GM18861 (cell line): ENCODE results near the gene PAFAH1B1.

Experiments
- ATAC-seq: cut with Tn5 transposase; IDR thresholded peaks from one replicate; pipeline ENCODE4 v1.9.1; 2021; ENCODE audit not compliant: unreplicated experiment

PAFAH1B1 gene

DNA sequence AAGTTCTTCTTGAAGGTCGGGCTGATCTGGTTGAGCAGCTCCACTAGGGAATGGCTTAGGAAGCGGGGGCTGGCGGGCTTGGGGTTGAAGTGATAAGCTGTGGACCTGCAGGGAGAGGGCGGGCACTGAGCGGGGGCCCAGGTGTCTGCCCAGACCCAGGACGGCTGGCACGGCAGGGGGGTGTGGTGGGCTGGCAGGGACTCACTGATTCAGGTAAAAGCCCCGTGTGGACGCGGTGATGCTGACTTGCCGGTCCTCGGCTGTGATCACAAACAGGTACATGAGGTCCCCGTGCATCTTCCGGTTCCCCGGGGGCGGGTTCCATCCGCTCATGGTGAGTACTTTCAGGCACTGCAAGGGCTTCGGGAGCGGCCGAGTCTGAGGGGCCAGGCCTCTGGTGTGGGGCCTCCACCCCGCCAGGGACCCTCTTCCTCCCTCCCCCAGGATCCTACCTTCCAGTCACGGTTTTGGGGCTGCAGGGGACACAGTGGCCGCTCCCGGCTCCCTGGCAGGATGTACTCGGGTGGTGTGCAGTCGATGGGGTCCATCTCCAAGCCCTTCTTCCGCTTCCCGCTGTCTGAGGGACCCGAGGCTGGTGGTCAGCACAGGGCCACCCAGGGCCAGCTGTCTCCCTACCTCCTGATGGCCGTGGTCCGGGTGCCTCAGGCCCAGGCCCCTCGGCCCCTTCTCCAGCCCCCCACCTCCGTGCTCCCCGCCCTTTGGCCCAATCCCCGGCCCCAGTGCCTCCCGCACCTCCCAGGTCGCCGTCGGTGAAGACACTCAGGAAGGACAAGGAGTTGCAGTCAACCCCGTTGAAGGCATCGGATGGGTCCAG lies 107.9 kb downstream of the PAFAH1B1 start:
- ATAC-seq = no peak

DNA sequence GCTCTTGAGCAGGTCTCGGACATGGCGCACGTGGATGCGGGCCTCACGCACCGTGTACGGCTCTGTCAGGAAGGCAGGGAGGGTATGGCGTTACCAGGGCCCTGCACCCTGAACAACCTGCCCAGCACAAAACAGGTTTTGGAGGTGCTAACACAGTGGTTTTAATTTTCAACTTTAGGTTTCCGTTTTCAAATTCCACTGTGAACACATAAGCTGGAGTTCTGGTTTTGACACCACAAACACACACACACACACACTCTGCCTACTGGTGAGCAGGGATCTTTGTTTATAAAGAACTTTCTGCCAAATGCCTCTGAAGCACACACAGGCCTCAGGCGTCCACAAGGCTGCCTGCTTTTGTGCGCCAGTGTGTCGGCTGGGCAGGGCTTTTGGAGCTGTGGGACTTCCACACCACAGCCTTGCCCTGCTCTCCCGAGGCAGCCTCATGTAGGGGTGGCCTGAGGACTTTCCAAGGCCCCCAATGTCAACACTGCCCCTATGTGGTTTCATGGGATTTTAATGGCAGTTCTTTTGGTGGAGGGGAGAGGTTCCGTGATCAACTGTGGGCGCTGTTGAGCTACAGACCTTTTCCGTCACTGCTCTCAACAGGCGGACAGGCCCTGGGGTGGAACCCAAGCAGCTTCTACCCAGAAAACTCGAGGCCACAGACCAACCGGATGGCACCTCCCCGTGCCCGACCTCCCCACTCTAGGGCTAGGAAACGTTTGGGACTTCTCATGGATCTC lies 108.7 kb downstream of the PAFAH1B1 start:
- ATAC-seq = no peak

DNA sequence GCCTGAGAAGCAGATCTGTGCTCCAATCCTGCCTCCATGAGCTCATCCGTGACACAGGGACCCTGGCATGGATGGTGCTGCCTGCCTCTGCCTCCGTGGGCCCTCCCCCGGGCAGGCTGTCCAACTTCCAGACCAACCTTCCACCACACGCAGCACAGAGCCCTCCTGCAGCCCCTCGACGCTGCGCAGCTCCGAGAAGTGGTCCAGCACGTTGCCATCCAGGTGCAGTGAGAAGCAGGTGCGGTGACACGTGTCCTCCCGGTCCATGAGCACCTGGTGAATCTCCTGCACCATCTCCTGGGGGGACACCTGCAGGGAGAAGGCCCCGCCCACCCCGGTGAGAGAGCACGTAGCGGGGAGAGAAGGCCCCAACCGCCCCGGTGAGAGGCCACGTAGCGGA lies 109.7 kb downstream of the PAFAH1B1 start:
- ATAC-seq = no peak

DNA sequence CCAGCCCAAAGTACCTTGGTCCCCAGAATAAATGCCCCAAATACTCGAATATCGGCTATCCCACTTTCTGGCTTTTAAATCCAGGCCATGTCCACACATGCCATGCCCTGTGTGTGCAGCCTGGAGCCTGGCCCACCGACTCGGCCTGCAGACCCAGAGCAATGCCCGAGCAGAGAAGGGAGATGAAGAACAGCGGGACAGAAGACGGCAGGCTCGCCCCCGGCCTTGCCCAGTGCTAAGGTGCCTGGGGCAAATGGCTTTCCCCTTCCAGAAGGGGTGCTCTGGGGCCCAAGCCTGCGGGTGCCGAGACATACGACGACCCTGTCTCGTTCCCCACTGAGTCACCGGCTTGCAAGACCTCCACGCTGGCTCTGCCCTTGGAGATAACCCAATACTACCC lies 110.2 kb downstream of the PAFAH1B1 start:
- ATAC-seq = no peak

DNA sequence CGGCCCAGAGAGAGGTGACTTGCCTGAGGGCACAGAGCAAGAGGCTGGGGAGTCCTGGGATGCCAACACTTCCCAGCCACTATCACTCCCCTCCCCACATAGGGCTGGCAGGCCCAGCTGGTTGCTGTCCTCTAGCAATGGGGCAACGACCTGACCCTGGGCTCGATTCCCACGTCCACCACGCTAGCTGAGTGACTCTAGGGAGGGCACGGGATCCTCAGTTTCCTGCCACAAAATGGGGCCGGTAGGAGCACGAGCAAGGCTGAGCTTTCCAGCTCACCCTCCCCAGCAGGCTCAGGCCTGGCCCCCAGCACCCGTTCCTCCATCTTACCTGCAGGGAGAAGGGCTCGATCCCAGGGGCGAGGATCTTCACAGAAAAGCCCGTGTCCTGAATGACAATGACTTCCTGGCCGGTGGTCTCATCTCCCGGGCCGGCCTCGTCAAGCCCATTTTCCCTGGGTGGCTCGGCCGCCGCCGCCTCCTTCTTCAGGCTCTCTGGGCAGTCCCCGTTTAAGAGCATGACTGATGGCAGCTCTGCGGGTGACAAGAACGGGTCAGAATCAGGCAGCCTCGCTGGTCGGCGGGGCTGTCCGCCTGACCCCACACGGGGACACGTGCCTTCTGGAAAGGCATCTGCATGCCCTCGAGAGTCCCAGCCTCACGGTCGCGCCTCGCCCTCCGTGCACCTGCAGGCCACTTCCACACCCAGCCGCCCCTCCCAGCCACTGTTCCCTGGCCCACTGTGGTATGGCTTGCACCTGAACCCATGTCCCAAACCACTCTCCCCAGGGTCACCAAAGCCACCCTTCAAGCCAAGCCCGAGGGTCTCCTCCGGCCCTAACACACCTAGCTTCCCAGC lies 110.8 kb downstream of the PAFAH1B1 start:
- no peak for ATAC-seq

DNA sequence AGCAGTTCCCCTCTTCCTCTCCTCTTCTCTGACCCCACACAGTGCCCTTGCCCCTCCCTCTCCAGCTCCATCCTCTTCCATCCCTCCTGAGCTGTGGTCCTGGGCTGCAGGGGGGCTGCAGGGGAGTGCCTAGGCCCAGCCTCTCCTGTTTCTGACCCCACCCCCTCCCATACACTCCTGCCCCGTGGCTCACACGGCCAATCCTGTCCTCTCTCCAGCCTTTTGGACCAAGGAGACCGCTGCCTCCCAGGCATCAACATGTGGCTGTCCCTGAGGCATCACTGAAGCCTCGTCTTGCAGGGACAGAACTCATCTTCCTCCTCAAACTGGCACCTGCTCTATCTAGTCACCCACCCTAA lies 111.4 kb downstream of the PAFAH1B1 start:
- no peak for ATAC-seq

DNA sequence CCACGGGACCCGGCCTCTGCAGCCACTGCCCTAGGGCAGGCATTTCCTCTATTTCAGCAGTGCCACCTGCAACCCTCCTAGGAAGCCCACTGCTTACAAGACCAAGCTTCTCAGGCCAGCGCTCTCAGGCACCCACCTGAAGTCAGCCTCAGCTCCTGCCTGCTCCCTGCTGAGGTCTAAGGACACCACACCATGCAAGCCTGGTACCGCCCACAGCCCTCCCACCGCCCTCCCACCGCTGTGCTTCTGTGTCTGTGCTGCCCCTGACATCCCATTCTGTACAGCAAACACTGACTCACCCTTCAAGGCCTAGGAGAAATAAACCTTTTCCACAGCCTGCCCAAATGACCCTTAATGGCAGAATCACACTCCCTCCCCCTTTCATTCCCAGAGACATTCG lies 111.8 kb downstream of the PAFAH1B1 start:
- ATAC-seq = no peak

DNA sequence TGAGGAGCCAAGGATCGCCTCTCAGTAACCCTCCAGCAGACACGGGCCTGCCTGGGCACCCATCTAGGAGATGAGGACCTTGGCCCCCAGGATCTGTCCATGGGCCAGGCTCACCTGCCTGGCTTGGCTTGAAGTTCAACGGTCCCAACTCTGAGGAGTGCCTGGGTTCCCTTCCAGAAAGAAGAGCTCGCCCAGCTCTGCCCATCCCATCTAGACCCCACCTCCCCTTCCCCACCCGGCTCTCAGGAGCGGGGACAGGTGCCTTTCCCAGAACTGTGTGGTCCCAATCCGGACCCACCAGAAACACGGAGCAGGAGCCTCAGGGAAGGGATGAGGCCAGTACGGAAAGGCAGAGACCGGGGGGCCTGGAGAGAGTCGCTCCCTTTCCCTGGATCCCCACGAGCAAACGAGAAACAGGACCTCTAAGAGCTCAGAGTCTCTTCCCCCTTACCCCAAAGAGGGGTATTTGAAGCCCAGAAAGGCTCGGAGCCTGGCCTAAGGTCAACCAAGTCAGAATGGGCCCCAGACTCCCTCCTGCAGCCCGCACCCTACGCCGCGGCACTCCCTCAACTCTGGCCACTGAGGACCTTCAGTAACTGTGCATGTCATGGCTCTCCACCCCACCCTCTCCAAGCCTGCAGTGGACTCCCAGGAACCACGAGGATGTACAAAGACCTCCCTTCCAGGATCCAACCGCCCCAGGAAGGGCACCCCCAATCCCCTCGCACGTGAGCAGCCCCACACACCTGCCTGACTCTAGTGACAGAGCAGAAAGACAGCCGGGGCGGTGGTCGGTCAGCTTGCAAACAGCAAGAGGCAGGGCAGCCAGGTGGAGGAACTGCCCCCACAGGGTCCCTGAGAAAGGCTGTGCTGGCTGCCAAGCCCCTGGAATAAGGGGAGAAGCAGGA lies 112.7 kb downstream of the PAFAH1B1 start:
- no peak for ATAC-seq

DNA sequence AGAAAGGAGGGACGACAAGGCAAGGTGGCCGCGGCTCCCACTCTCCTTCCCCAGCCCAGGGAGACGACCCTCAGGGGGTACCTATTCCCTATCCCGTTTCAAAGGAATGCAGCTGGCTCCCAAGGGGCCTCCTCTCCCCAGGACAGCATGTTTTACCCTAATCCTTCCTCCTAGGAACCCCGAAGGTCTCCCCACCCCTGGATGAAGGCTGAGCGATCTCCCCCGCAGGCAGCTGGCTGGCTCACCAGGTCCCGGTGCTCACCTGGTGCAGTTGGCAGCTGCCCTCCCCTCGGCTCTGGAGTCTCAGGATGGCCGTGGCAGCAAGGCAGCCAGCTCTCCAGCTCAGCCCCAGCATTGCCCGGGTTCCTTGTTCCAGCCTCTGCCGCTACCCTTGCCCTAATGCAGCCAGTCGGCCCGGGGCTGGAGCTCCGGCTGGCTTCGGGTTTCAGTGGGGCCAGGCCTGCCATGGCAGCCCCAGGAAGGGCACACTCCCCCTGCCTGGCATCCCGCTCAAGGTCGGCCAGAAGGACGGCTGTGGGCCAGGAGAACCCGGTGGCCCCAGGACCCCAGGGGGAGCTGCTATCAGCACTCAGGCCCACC lies 113.6 kb downstream of the PAFAH1B1 start:
- ATAC-seq = no peak

DNA sequence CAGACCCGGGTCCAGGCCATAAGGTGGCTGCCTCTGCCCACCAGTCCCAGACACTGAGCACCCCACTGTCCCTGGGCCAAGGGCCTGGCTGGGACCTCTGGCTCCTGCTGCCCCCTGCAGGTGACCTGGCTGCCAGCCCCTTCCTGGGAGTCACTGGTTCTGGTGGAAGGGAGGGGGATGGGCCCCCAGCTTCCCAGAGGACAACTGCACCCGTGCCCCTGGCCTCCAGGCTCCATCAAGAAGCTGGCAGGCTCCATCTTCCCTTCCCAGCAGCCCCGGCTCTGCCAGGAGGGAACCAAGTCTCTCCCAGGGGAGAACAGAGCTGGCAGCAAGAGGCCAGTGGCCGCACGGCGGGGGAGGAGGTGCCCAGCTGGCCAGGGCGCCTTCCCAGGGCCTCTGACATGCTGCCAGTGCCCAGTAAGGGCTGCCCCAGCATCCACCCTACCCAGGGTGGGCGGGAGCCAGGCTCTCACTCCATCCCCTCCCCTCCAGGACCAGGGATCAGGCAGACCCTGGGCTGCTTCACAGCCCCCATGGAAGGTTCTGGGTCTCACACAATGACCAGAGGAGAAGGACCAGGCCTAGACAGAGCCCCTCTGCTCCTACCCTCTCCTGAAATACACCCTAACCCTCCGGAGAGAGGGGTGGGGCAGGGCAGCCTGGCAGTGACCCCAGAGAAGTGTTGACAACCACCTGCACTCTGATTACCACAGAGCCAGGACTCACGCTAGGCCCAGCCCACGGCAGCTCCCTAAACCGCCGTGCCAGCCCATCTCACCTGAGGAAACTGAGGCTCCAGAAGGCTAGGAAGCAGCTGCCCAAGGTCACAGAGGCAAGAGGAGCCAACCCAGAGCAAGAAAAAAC lies 114.5 kb downstream of the PAFAH1B1 start:
- ATAC-seq = no peak

DNA sequence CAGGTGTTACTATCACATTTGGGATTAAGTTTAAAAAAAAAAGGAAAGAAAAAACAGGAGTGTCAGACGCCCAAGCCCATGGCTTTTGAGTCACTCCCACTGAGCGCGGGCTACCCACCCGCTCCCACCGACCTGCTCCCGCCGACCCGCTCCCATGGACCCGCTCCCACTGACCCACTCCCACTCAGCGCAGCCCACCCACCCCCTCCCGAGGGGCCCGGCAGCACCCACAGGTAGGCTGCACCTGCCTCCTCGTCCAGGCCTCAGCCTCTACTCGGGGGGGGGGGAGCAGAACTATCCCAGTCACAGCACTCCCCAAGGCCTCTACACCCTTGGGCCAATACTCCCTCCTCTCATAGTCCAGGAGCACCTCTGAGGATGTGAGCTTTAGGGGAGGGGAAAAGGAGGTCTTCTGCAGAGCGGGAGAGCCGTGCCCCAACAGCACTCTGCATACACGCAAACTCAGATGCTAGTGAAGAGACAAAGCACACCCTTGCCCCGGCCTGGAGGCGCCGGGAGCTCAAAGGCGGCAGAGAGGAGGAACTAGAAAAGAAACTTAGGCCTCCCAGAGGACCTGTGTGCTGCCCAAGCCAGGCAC lies 115.2 kb downstream of the PAFAH1B1 start:
- ATAC-seq = peak; percentile 34

DNA sequence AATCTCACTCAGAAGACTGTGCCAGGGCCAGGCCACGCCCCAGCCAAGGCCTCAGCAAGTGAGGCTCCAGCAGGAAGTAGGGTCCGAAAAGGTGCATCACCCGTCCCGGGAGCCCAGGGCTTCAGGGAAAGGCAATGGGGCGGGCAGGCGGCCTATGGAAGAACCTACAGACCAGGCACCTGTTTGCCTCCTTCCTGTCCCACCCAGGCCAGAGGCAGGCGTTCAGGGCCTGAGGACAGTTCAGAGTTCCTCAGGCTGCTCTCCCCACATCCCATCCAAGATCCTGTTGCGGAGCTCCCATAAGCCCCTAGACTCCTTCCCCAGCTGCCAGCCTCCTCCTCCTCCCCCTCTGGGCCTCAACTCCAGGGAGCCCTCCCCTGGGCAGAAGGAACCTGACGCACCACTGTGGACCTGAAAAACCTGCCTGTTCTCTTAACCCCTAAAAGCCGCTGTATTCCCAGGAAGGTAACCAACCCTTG lies 115.8 kb downstream of the PAFAH1B1 start:
- ATAC-seq = no peak

DNA sequence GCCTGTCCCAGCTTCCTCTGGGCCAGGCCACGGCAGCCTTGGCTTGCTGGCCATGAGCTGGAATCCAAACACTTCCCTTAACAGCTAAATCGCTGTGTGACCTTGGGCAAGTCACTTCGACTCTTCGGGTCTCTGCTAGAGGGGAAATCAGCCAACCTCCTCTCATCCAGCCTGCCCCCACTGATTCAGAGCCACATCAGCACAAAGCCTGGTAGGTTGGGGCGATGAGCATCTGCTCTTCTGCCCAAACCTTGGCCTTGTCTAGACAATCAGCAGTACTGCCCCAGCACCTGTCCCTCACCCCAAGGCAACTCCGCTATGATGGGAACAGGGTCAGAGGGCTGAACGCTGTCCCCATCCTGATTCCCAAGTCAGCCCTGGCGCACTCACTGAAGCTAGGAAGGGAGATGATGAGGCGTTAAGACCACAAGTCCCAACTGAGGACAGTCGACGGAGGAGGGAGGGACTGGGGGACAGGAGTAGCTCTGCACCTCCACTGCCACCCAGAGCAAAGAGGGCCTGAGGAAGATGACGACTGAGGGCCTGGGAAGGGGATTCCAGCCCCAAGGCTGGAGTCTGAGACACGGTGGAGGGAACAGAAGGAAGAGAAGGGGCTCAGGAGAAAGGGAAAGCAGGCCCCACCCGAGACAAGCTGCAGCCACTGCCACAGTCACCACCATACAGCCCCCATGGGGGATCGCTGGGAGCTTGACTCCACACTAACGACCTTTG lies 116.8 kb downstream of the PAFAH1B1 start:
- ATAC-seq = no peak

DNA sequence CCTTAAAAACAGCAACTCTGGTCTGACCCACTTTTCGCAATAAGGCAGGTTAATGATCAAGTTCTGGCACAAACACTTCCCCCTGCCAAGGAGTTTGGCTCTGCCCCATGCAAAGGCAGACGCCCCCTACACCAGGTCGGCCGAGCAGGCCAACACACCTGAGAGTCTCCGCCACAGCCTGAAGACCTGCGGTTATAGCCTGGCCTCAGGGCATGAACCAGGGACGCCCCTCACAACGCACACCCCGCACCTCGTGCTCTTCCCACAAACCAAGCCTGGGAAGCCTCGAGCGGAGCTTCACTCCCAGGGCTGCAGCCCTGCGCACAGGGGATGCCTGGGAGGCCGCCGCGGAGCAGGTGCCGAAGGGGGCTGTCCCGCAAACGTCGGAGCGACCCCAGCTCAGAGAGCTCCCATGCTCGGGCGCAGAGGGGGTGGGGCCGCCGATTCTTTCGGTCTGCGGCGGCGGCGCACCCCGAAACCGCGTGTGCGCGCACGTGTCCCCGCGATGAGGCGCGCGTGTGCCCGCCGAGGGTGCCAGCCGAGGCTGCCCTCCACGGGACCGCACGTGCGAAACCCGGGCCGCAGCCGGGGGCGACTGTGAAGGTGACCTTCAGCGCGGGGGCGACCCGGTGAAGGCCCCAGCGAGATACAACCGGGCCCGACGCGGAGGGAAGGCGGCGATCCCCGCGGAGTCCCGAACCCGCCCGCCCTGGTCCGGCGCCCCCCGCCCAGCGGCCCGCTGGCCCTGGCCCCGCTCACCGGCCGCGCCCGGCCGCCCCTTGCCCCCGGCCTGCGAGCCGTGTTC lies 117.6 kb downstream of the PAFAH1B1 start:
- ATAC-seq = peak; percentile 8

DNA sequence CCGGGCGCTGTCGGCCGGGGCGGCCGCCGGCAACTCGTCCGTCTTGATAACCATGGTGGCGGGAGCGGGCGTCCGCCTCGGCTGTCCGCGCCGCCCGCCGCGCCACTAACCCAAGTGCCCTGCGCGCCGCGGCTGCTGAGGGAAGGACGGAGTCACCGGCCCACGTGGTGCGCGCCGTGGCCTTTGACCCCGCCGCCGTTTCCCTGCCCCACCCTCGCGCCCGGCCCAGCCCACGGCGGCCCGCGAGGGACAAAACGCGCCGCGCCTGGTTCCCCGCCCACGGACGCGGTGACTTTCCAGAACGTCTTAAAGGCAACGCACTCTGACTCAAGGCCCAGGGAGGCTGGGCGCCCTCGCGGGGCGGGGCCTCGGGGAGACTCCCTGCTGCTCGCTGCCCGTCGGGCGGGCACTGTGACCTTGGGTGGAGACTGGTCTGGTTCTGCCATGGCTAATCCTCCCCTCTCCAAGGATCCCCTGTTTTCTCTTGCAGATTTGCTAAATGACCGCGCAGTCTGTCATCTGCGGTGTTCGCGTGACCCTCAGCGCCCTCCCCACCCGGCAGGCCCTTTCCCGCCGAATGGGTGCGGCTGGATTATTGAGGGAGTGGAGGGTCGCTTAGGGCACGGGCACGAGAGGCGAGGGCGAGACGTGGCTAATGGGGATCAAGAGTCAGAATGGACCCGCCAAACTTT lies 118.3 kb downstream of the PAFAH1B1 start, which contains the start of gene CLUH:
Gene CLUH (minus strand): TSS at position 157 of the 692 bp plus-strand sequence. CDS start 103 bp downstream, at position 54.
- peak; percentile 72 for ATAC-seq

DNA sequence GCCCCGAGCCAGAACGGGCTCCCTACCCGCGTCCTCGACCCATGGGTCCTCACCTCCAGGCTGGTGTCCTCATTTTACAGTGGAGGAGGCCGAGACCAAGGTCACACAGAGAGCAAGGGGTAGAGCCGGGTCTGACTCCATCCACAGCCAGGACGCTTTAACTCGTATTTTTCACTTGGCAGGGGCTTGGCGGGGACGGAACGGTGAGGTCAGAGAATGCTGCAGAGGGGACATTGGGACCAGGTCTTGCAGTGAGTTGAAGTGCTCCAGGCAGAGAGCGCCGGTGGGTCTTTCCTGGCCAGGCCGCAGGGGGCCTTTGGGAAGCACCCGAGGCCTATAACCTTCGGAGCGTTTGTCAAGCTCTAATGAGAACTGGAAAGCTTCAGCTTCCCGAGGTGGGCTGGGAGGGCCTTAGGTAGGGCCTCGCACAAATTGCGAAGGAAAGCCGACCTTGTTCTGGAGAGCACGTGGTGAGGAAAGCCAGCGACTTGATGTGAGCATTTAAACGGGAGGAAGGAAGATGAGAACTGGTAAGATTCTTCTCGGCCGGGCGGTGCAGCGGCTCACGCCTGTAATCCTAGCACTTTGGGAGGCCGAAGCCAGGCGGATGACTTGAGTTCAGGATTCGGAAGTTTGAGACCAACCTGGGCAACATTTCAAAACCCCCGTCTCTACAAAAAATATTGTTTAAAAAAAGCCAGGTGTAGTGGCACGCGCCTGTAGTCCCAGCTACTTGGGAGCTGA lies 119.0 kb downstream of the PAFAH1B1 start:
- no peak for ATAC-seq
